HepG2 (cell line): ENCODE data around the gene SLC25A45. TPM values are rescaled to one million over a fixed set of nuclear protein-coding genes. Genes with fewer than 3 reads are reported as not detected.
A peak's percentile ranks its signal among the peaks of the same experiment; 100 is the strongest.

Experiments used
- CBX1 ChIP-seq: IDR thresholded peaks from one replicate; pipeline ENCODE4 v1.6.1; 2016; ENCODE audit warnings: antibody characterized with exemption, low read depth
- FOSL1 ChIP-seq: sonication (generic); formaldehyde crosslinking; IDR thresholded peaks from 2 replicates; pipeline ENCODE4 v1.9.0; 2021; ENCODE audit warnings: missing genetic modification reagents, borderline replicate concordance
- HOXA9 ChIP-seq: sonication (generic); formaldehyde crosslinking; IDR thresholded peaks from 2 replicates; pipeline ENCODE4 v1.8.1; 2022; ENCODE audit warnings: missing genetic modification reagents, mild to moderate bottlenecking, moderate library complexity, borderline replicate concordance
- ISX ChIP-seq: sonication (generic); formaldehyde crosslinking; conservative IDR thresholded peaks from 2 replicates; pipeline ENCODE4 v1.5.0; 2020; ENCODE audit warnings: missing genetic modification reagents
- KLF15 ChIP-seq: sonication (generic); formaldehyde crosslinking; IDR thresholded peaks from 2 replicates; pipeline ENCODE4 v1.8.1; 2023; ENCODE audit warnings: borderline replicate concordance, mild to moderate bottlenecking, inconsistent platforms, missing genetic modification reagents, mixed read lengths
- TARDBP ChIP-seq: sonication (generic); formaldehyde crosslinking; IDR thresholded peaks from 2 replicates; pipeline ENCODE4 v1.8.0; 2022; ENCODE audit warnings: mild to moderate bottlenecking, missing genetic modification reagents
- polyA plus RNA-seq, 8 experiments: library from polyadenylated mRNA; depleted of rRNA in 3 of 8; stranded (reverse) in 7 of 8; unstranded in 1 of 8; fragments of >200 nt; fragmentation: Illumina TruSeq in 4 of 8; extraction: Trizol in 4 of 8; gene quantifications; 2 replicates each; pipeline versions ENCODE4 v1.2.1 to v1.2.3, GENCODE V29; 2011 to 2016; ENCODE audit warnings: low read depth in 4 of 8, missing spikeins in 1 of 8, mixed read lengths in 1 of 8; ENCODE audit not compliant: insufficient read depth in 1 of 8
- total RNA-seq, 5 experiments: library from RNA; depleted of rRNA; stranded (reverse); fragments of >200 nt; fragmentation: Illumina TruSeq; extraction: Trizol; gene quantifications; 2 replicates each; pipeline ENCODE4 v1.2.3, GENCODE V29; 2016; ENCODE audit warnings: low read depth in 1 of 5
- TF ChIP-seq, protein P1 (sequence below): IDR thresholded peaks from 2 replicates; pipeline ENCODE4 v1.6.1; 2016; ENCODE audit warnings: missing genetic modification reagents, missing compliant biosample characterization
- TF ChIP-seq, protein P2 (sequence below): sonication (generic); formaldehyde crosslinking; IDR thresholded peaks from 2 replicates; pipeline ENCODE4 v1.8.0; 2022; ENCODE audit warnings: missing genetic modification reagents, mild to moderate bottlenecking, moderate library complexity, borderline replicate concordance
- TF ChIP-seq, protein P3 (sequence below): sonication (generic); formaldehyde crosslinking; IDR thresholded peaks from 2 replicates; pipeline ENCODE4 v1.4.0; 2020; ENCODE audit warnings: missing genetic modification reagents, mild to moderate bottlenecking, borderline replicate concordance
- TF ChIP-seq, protein P4 (sequence below): sonication (generic); formaldehyde crosslinking; IDR thresholded peaks from 2 replicates; pipeline ENCODE4 v1.5.0; 2020; ENCODE audit warnings: mild to moderate bottlenecking, missing genetic modification reagents, borderline replicate concordance
- TF ChIP-seq, protein P5 (sequence below): sonication (generic); formaldehyde crosslinking; IDR thresholded peaks from 2 replicates; pipeline ENCODE4 v1.4.0; 2020; ENCODE audit warnings: missing genetic modification reagents, borderline replicate concordance
- TF ChIP-seq, protein P6 (sequence below): sonication (generic); formaldehyde crosslinking; conservative IDR thresholded peaks from 2 replicates; pipeline ENCODE4 v1.4.0; 2020; ENCODE audit warnings: missing genetic modification reagents

SLC25A45 gene
- total and polyA plus RNA-seq, 2 of the 13 experiments (the other 11 are each of a cell fraction or from before 2014, with no cell fraction given): 1.2 to 3.4 TPM

DNA sequence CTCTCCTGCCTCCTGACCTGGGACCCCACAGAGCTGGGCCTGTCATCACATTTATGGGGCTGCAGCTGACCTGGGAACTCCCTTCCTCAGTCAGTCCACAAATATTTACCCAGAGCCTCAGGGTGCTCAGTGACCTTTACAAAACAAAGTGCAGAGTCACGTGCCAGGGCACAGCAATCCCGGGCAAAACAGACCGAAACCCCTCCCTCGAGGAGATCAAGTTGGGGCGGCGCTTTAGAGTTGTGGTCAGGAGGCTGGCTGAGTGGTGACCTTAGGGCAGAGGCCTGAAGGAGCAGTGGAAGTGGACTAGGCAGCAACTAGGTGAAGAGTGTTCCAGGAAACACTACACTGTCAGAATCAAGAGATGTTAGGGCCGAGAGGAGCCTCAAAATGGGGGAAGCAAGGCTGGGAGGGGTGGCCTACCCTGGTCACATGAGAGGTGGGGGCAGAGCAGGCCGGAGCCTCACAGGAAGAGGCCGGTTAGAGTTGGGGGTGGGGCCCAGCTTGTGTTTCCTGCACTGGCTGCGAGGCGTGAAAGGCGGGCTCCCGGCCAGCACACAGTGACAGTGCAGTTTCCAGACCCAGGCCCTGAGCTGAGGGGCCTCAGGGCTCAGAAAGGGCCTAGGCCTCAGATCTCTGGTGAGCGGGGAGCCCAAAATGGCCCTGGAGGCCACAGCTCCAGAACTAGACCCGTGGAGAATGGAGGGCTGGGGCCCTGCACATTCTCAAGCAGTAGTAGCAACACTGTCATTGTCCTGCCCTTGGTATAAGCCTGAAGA lies 36.4 kb upstream of the SLC25A45 start (continued):
- TF ChIP-seq HOXA9 (CRISPR knock-in tag) (peak; percentile 40; the same call in 1 of the 2 replicates), CBX1 (peak; percentile 76), TARDBP (CRISPR knock-in tag) (peak; percentile 96), FOSL1 (CRISPR knock-in tag) (peak; percentile 35; the same call in 1 of the 2 replicates), ISX (CRISPR knock-in tag) (0 out of 2 replicates have a peak, but pooled peaks have one; percentile 17), KLF15 (CRISPR knock-in tag) (no peak)
- TF ChIP-seq, protein P1, sequence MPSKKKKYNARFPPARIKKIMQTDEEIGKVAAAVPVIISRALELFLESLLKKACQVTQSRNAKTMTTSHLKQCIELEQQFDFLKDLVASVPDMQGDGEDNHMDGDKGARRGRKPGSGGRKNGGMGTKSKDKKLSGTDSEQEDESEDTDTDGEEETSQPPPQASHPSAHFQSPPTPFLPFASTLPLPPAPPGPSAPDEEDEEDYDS (CRISPR knock-in tag): peak; percentile 92
- TF ChIP-seq, protein P2, sequence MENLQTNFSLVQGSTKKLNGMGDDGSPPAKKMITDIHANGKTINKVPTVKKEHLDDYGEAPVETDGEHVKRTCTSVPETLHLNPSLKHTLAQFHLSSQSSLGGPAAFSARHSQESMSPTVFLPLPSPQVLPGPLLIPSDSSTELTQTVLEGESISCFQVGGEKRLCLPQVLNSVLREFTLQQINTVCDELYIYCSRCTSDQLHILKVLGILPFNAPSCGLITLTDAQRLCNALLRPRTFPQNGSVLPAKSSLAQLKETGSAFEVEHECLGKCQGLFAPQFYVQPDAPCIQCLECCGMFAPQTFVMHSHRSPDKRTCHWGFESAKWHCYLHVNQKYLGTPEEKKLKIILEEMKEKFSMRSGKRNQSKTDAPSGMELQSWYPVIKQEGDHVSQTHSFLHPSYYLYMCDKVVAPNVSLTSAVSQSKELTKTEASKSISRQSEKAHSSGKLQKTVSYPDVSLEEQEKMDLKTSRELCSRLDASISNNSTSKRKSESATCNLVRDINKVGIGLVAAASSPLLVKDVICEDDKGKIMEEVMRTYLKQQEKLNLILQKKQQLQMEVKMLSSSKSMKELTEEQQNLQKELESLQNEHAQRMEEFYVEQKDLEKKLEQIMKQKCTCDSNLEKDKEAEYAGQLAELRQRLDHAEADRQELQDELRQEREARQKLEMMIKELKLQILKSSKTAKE (CRISPR knock-in tag): peak; percentile 99
- TF ChIP-seq, protein P3, sequence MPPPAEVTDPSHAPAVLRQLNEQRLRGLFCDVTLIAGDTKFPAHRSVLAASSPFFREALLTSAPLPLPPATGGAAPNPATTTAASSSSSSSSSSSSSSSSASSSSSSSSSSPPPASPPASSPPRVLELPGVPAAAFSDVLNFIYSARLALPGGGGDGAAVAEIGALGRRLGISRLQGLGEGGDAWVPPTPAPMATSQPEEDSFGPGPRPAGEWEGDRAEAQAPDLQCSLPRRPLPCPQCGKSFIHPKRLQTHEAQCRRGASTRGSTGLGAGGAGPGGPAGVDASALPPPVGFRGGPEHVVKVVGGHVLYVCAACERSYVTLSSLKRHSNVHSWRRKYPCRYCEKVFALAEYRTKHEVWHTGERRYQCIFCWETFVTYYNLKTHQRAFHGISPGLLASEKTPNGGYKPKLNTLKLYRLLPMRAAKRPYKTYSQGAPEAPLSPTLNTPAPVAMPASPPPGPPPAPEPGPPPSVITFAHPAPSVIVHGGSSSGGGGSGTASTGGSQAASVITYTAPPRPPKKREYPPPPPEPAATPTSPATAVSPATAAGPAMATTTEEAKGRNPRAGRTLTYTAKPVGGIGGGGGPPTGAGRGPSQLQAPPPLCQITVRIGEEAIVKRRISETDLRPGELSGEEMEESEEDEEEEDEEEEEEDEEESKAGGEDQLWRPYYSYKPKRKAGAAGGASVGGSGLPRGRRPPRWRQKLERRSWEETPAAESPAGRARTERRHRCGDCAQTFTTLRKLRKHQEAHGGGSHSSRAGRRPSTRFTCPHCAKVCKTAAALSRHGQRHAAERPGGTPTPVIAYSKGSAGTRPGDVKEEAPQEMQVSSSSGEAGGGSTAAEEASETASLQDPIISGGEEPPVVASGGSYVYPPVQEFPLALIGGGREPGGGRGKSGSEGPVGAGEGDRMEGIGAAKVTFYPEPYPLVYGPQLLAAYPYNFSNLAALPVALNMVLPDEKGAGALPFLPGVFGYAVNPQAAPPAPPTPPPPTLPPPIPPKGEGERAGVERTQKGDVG (CRISPR knock-in tag): 0 out of 2 replicates have a peak, but pooled peaks have one; percentile 77
- TF ChIP-seq, protein P4, sequence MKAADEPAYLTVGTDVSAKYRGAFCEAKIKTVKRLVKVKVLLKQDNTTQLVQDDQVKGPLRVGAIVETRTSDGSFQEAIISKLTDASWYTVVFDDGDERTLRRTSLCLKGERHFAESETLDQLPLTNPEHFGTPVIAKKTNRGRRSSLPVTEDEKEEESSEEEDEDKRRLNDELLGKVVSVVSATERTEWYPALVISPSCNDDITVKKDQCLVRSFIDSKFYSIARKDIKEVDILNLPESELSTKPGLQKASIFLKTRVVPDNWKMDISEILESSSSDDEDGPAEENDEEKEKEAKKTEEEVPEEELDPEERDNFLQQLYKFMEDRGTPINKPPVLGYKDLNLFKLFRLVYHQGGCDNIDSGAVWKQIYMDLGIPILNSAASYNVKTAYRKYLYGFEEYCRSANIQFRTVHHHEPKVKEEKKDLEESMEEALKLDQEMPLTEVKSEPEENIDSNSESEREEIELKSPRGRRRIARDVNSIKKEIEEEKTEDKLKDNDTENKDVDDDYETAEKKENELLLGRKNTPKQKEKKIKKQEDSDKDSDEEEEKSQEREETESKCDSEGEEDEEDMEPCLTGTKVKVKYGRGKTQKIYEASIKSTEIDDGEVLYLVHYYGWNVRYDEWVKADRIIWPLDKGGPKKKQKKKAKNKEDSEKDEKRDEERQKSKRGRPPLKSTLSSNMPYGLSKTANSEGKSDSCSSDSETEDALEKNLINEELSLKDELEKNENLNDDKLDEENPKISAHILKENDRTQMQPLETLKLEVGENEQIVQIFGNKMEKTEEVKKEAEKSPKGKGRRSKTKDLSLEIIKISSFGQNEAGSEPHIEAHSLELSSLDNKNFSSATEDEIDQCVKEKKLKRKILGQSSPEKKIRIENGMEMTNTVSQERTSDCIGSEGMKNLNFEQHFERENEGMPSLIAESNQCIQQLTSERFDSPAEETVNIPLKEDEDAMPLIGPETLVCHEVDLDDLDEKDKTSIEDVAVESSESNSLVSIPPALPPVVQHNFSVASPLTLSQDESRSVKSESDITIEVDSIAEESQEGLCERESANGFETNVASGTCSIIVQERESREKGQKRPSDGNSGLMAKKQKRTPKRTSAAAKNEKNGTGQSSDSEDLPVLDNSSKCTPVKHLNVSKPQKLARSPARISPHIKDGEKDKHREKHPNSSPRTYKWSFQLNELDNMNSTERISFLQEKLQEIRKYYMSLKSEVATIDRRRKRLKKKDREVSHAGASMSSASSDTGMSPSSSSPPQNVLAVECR (CRISPR knock-in tag): peak; percentile 72; the same call in 1 of the 2 replicates
- TF ChIP-seq, protein P5, sequence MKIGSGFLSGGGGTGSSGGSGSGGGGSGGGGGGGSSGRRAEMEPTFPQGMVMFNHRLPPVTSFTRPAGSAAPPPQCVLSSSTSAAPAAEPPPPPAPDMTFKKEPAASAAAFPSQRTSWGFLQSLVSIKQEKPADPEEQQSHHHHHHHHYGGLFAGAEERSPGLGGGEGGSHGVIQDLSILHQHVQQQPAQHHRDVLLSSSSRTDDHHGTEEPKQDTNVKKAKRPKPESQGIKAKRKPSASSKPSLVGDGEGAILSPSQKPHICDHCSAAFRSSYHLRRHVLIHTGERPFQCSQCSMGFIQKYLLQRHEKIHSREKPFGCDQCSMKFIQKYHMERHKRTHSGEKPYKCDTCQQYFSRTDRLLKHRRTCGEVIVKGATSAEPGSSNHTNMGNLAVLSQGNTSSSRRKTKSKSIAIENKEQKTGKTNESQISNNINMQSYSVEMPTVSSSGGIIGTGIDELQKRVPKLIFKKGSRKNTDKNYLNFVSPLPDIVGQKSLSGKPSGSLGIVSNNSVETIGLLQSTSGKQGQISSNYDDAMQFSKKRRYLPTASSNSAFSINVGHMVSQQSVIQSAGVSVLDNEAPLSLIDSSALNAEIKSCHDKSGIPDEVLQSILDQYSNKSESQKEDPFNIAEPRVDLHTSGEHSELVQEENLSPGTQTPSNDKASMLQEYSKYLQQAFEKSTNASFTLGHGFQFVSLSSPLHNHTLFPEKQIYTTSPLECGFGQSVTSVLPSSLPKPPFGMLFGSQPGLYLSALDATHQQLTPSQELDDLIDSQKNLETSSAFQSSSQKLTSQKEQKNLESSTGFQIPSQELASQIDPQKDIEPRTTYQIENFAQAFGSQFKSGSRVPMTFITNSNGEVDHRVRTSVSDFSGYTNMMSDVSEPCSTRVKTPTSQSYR (CRISPR knock-in tag): peak; percentile 93
- TF ChIP-seq, protein P6, sequence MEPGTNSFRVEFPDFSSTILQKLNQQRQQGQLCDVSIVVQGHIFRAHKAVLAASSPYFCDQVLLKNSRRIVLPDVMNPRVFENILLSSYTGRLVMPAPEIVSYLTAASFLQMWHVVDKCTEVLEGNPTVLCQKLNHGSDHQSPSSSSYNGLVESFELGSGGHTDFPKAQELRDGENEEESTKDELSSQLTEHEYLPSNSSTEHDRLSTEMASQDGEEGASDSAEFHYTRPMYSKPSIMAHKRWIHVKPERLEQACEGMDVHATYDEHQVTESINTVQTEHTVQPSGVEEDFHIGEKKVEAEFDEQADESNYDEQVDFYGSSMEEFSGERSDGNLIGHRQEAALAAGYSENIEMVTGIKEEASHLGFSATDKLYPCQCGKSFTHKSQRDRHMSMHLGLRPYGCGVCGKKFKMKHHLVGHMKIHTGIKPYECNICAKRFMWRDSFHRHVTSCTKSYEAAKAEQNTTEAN: 0 out of 2 replicates have a peak, but pooled peaks have one; percentile 45
